WTC11 (cell line): Measurements from ENCODE around the gene REL.

Experiments
- ATF3 ChIP-seq: sonication (generic); formaldehyde crosslinking; conservative IDR thresholded peaks from 2 replicates; pipeline ENCODE4 v1.8.1; 2022; ENCODE audit warnings: mild to moderate bottlenecking, missing genetic modification reagents
- CTCF ChIP-seq: fragments of 200-600 bp; IDR thresholded peaks from 2 replicates; pipeline ENCODE4 v1.8.0; 2022; ENCODE audit warnings: antibody characterized with exemption
- ERG ChIP-seq: fragments of 250-450 bp; sonication (Bioruptor Pico); IDR thresholded peaks from 2 replicates; pipeline ENCODE4 v1.8.0; 2021; ENCODE audit warnings: mild to moderate bottlenecking
- FOXK1 ChIP-seq: sonication (generic); formaldehyde crosslinking; IDR thresholded peaks from 2 replicates; pipeline ENCODE4 v1.8.0; 2022; ENCODE audit warnings: mild to moderate bottlenecking, moderate library complexity, missing genetic modification reagents
- MAX ChIP-seq: sonication (generic); formaldehyde crosslinking; IDR thresholded peaks from 2 replicates; pipeline ENCODE4 v1.8.0; 2022; ENCODE audit warnings: mild to moderate bottlenecking, missing genetic modification reagents
- NR3C1 ChIP-seq: sonication (generic); formaldehyde crosslinking; conservative IDR thresholded peaks from 2 replicates; pipeline ENCODE4 v1.8.1; 2023; ENCODE audit warnings: low read depth, mild to moderate bottlenecking, missing genetic modification reagents
- RELA ChIP-seq: sonication (generic); formaldehyde crosslinking; IDR thresholded peaks from 2 replicates; pipeline ENCODE4 v1.8.1; 2022; ENCODE audit warnings: missing genetic modification reagents, mild to moderate bottlenecking, borderline replicate concordance
- TEAD4 ChIP-seq: sonication (generic); formaldehyde crosslinking; IDR thresholded peaks from 2 replicates; pipeline ENCODE4 v1.8.0; 2022; ENCODE audit warnings: mild to moderate bottlenecking, missing genetic modification reagents

- TF ChIP-seq CTCF (no peak), TEAD4 (no peak), MAX (CRISPR knock-in tag) (no peak), FOXK1 (no peak), NR3C1 (CRISPR knock-in tag) (no peak), RELA (CRISPR knock-in tag) (no peak), ATF3 (CRISPR knock-in tag) (no peak), ERG (CRISPR knock-in tag) (no peak)
Observed at GRCh38 chr2:60957643-60958042, 76.3 kb downstream of the REL start.
